ENCODE data around the gene ATP11C. TPM values are rescaled to one million over a fixed set of nuclear protein-coding genes. Genes with fewer than 3 reads are reported as not detected.

Gene ATP11C
- total RNA-seq, 1 experiment from 2014 or later: 19.4 TPM

DNA sequence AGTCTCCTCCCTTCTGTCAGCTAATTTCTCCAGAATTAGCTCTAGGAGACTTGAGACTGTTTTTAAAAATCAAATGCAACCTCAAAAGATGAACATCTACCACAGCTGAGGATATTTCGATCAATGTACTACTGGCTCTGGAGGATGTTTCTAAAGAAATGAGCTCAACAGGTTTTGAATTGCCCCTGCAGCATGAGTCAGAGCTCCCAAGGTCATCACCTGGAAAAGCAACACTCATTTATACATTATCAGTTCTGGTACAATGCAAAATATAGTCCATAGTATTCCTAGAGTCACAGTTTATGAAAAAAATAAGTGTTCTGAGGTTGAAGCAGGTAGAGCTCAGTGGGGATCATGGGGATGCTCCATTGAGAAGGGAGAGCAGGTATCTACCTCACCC, 174.0 kb downstream of the ATP11C start:
- intact Hi-C loops (cut with micrococcal nuclease): no loop called here
- BruUV-seq (replicated peaks): no TSS peak
- Histone ChIP-seq H3K9me3 (ENCODE audit: control insufficient read depth in 1 of 2, insufficient read depth in 1 of 2, low read depth in 1 of 2, low read length in 2 of 2) (no peaks in the 10 kb centered on the region), H3K27me3 (ENCODE audit: insufficient read depth, low read length) (no peaks in the 10 kb centered on the region), H3K4me2 (ENCODE audit: low read length) (no peak overlapping the region), H3K9me2 (ENCODE audit: insufficient read depth) (no peaks in the 10 kb centered on the region), H3K36me3 (ENCODE audit: control insufficient read depth in 1 of 2, insufficient read depth in 2 of 2, low read length in 2 of 2) (no peaks in the 10 kb centered on the region), H3K4me3 (replicated peaks in 1 of 2; ENCODE audit: low read depth in 1 of 2, low read length in 2 of 2) (no peak overlapping the region), H3K4me1 (ENCODE audit: control insufficient read depth in 1 of 2, insufficient read depth in 2 of 2, low read length in 2 of 2) (no peaks in the 10 kb centered on the region), H3K9ac (ENCODE audit: low read length) (no peak overlapping the region), H3K27ac (ENCODE audit: low read depth, low read length) (no peak overlapping the region), H3K79me2 (ENCODE audit: insufficient read depth, low read length) (no peaks in the 10 kb centered on the region), H2AFZ (ENCODE audit: low read depth, low read length, poor library complexity, severe bottlenecking) (no peak overlapping the region), H4K20me1 (ENCODE audit: insufficient read depth) (no peaks in the 10 kb centered on the region)
- ChIA-PET POLR2A (no interaction called here), RAD21 (ENCODE audit: low non-redundant PET in 1 of 2, low total read pairs in 2 of 2, uncharacterized antibody in 2 of 2, unreplicated experiment in 2 of 2) (no interaction called here), CTCF (no interaction called here)
- DNase-seq (ENCODE audit: low read depth, low spot score) (no peak), ATAC-seq (no peak)
- TF ChIP-seq TCF7L2 (IDR thresholded peaks at IDR 0.05; ENCODE audit: borderline replicate concordance, extremely low read depth, insufficient read depth, insufficient read length) (no peak), EZH2 (IDR thresholded peaks at IDR 0.05) (no peak)
- TF ChIP-seq, protein P1, sequence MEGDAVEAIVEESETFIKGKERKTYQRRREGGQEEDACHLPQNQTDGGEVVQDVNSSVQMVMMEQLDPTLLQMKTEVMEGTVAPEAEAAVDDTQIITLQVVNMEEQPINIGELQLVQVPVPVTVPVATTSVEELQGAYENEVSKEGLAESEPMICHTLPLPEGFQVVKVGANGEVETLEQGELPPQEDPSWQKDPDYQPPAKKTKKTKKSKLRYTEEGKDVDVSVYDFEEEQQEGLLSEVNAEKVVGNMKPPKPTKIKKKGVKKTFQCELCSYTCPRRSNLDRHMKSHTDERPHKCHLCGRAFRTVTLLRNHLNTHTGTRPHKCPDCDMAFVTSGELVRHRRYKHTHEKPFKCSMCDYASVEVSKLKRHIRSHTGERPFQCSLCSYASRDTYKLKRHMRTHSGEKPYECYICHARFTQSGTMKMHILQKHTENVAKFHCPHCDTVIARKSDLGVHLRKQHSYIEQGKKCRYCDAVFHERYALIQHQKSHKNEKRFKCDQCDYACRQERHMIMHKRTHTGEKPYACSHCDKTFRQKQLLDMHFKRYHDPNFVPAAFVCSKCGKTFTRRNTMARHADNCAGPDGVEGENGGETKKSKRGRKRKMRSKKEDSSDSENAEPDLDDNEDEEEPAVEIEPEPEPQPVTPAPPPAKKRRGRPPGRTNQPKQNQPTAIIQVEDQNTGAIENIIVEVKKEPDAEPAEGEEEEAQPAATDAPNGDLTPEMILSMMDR (IDR thresholded peaks at IDR 0.05 in 2 of 3, conservative IDR thresholded peaks at IDR 0.05 in 1 of 3; ENCODE audit: borderline replicate concordance in 1 of 3, insufficient read depth in 1 of 3, low read depth in 2 of 3, low read length in 2 of 3): no peak
- TF ChIP-seq, protein P2, sequence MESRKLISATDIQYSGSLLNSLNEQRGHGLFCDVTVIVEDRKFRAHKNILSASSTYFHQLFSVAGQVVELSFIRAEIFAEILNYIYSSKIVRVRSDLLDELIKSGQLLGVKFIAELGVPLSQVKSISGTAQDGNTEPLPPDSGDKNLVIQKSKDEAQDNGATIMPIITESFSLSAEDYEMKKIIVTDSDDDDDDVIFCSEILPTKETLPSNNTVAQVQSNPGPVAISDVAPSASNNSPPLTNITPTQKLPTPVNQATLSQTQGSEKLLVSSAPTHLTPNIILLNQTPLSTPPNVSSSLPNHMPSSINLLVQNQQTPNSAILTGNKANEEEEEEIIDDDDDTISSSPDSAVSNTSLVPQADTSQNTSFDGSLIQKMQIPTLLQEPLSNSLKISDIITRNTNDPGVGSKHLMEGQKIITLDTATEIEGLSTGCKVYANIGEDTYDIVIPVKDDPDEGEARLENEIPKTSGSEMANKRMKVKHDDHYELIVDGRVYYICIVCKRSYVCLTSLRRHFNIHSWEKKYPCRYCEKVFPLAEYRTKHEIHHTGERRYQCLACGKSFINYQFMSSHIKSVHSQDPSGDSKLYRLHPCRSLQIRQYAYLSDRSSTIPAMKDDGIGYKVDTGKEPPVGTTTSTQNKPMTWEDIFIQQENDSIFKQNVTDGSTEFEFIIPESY (IDR thresholded peaks at IDR 0.05; ENCODE audit: extremely low read depth, insufficient replicate concordance, low read length): no peak

DNA sequence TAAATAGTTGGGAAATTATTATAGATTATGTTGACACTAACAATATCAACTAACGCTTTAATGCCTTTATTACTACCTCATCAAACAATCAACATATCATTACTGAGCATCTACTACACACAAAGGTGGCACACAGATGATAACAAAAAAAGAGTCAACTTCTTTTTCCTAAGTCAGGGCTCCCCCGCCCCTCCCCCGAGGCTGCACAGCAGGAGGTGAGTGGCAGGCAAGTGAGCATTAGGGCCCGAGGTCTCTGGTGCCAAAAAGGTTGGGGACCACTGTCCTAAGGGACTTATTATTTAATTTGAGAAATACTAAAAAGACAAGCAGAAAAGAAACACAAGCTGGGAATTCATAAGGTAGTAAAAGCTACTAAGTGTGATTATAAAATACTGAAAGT, 174.6 kb downstream of the ATP11C start:
- no peak overlapping the region for H3K9ac ChIP-seq (ENCODE audit: low read length)
- intact Hi-C loops (cut with micrococcal nuclease): no loop called here
- BruUV-seq (replicated peaks): no TSS peak
- H3K4me3 ChIP-seq (replicated peaks in 1 of 2; ENCODE audit: low read depth in 1 of 2, low read length in 2 of 2): no peak overlapping the region
- no peak for DNase-seq (ENCODE audit: low read depth, low spot score)
- ChIA-PET CTCF (no interaction called here), RAD21 (ENCODE audit: low non-redundant PET in 1 of 2, low total read pairs in 2 of 2, uncharacterized antibody in 2 of 2, unreplicated experiment in 2 of 2) (no interaction called here), POLR2A (no interaction called here)
- no peaks in the 10 kb centered on the region for H3K79me2 ChIP-seq (ENCODE audit: insufficient read depth, low read length)
- H2AFZ ChIP-seq (ENCODE audit: low read depth, low read length, poor library complexity, severe bottlenecking): no peak overlapping the region
- no peak for ATAC-seq
- no peaks in the 10 kb centered on the region for H3K9me3 ChIP-seq (ENCODE audit: control insufficient read depth in 1 of 2, insufficient read depth in 1 of 2, low read depth in 1 of 2, low read length in 2 of 2)
- no peaks in the 10 kb centered on the region for H4K20me1 ChIP-seq (ENCODE audit: insufficient read depth)
- no peaks in the 10 kb centered on the region for H3K9me2 ChIP-seq (ENCODE audit: insufficient read depth)
- H3K27me3 ChIP-seq (ENCODE audit: insufficient read depth, low read length): no peaks in the 10 kb centered on the region
- no peaks in the 10 kb centered on the region for H3K36me3 ChIP-seq (ENCODE audit: control insufficient read depth in 1 of 2, insufficient read depth in 2 of 2, low read length in 2 of 2)
- H3K4me2 ChIP-seq (ENCODE audit: low read length): no peak overlapping the region
- no peak overlapping the region for H3K27ac ChIP-seq (ENCODE audit: low read depth, low read length)
- H3K4me1 ChIP-seq (ENCODE audit: control insufficient read depth in 1 of 2, insufficient read depth in 2 of 2, low read length in 2 of 2): no peaks in the 10 kb centered on the region
- TF ChIP-seq EZH2 (IDR thresholded peaks at IDR 0.05): no peak
- TF ChIP-seq, protein P2 (IDR thresholded peaks at IDR 0.05; ENCODE audit: extremely low read depth, insufficient replicate concordance, low read length): no peak
- TF ChIP-seq YY1 (IDR thresholded peaks at IDR 0.05; ENCODE audit: extremely low read depth, insufficient replicate concordance, low read depth, low read length): no peak
- TF ChIP-seq EGR1 (IDR thresholded peaks at IDR 0.05; ENCODE audit: low read depth): no peak
- no peak for TF ChIP-seq JUND (IDR thresholded peaks at IDR 0.05)
- TF ChIP-seq TCF7L2 (IDR thresholded peaks at IDR 0.05; ENCODE audit: borderline replicate concordance, extremely low read depth, insufficient read depth, insufficient read length): no peak
- no peak for TF ChIP-seq FOSL1 (IDR thresholded peaks at IDR 0.05; ENCODE audit: low read depth)
- TF ChIP-seq ZNF274 (IDR thresholded peaks at IDR 0.05; ENCODE audit: low read depth, low read length): no peak
- no peak for TF ChIP-seq POLR2AphosphoS5 (IDR thresholded peaks at IDR 0.05; ENCODE audit: low read depth, low read length)
- no peak for TF ChIP-seq ZFX (IDR thresholded peaks at IDR 0.05)
- TF ChIP-seq SIN3A (IDR thresholded peaks at IDR 0.05; ENCODE audit: low read depth): no peak
- TF ChIP-seq, protein P3, sequence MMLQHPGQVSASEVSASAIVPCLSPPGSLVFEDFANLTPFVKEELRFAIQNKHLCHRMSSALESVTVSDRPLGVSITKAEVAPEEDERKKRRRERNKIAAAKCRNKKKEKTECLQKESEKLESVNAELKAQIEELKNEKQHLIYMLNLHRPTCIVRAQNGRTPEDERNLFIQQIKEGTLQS (IDR thresholded peaks at IDR 0.05): no peak

All from HCT116 (cell line).